Testis (tissue), 2 donors: Measurements from ENCODE around the gene ACACB.

Experiments used
- POLR2A ChIP-seq: fragments of 450-650 bp; IDR thresholded peaks from one replicate; pipeline ENCODE4 v1.6.1; 2017; ENCODE audit warnings: antibody characterized with exemption, mild to moderate bottlenecking, moderate library complexity
- TF ChIP-seq, protein P1 (sequence below), 3 experiments: fragments of 450-650 bp in 2 of 3; fragments of 200-600 bp in 1 of 3; sonication (generic) in 1 of 3; IDR thresholded peaks; one replicate each; pipeline ENCODE4 v1.5.1; 2016 to 2019; ENCODE audit warnings: antibody characterized with exemption in 3 of 3, mild to moderate bottlenecking in 2 of 3, moderate library complexity in 1 of 3

DNA sequence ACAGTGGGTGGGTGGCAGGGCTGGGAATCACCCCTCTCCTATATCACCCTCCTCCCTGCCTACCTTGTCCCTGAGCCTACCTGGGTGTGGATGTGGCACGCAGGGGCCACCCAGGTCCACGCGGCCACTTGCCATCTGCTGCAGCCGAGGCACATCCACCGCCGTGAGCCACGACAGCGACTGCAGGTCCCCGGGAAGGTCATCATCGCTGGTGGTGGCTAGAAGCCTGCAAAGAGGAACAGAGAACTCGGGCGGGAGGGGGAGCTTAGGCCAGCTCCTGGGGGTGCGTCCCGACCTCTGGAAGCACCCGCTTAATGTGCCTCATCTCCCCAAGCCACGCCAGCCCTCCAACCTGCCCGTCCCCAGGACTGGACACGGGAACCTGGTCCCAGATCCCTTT lies 173.7 kb downstream of the ACACB start:
- TF ChIP-seq, protein P1, sequence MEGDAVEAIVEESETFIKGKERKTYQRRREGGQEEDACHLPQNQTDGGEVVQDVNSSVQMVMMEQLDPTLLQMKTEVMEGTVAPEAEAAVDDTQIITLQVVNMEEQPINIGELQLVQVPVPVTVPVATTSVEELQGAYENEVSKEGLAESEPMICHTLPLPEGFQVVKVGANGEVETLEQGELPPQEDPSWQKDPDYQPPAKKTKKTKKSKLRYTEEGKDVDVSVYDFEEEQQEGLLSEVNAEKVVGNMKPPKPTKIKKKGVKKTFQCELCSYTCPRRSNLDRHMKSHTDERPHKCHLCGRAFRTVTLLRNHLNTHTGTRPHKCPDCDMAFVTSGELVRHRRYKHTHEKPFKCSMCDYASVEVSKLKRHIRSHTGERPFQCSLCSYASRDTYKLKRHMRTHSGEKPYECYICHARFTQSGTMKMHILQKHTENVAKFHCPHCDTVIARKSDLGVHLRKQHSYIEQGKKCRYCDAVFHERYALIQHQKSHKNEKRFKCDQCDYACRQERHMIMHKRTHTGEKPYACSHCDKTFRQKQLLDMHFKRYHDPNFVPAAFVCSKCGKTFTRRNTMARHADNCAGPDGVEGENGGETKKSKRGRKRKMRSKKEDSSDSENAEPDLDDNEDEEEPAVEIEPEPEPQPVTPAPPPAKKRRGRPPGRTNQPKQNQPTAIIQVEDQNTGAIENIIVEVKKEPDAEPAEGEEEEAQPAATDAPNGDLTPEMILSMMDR (IDR thresholded peaks at IDR 0.05) = no peak
- no peak for TF ChIP-seq POLR2A
